Gastrocnemius medialis (tissue), 4 donors: ENCODE measurements around the gene HNRNPR. TPM values are rescaled to one million over a fixed set of nuclear protein-coding genes. Genes with fewer than 3 reads are reported as not detected.

Source experiments
- ATAC-seq, 2 donors: fragments of 150-250 bp; one replicate each; pipeline ENCODE4 v1.9.1; 2016
- DNase-seq, 2 donors: peaks; one replicate each; pipeline ENCODE4 v3.0.0-alpha.2; 2019
- H3K27ac ChIP-seq, 4 donors: fragments of 200-600 bp; sonication (generic); 1 replicate in 1 of 4; 2 replicates in 3 of 4; pipeline ENCODE4 v1.5.1; 2016 to 2018; ENCODE audit warnings: mild to moderate bottlenecking in 2 of 4, moderate library complexity in 1 of 4
- H3K27me3 ChIP-seq, 3 donors: fragments of 200-600 bp; sonication (generic) in 2 of 3; 1 replicate in 1 of 3; 2 replicates in 2 of 3; pipeline versions ENCODE4 v1.5.1 to v1.6.0; 2016 to 2019; ENCODE audit warnings: mild to moderate bottlenecking in 1 of 3, moderate library complexity in 1 of 3
- H3K36me3 ChIP-seq, 2 donors: fragments of 200-600 bp; sonication (generic) in 1 of 2; one replicate each; pipeline ENCODE4 v1.5.1; 2017 to 2018
- H3K4me1 ChIP-seq, 2 donors: fragments of 200-600 bp; sonication (generic) in 1 of 2; one replicate each; pipeline ENCODE4 v1.5.1; 2016 to 2017; ENCODE audit warnings: mild to moderate bottlenecking in 2 of 2
- H3K4me3 ChIP-seq, 4 donors: fragments of 200-600 bp; sonication (generic) in 3 of 4; 1 replicate in 1 of 4; 2 replicates in 3 of 4; pipeline ENCODE4 v1.5.1; 2016 to 2019; ENCODE audit warnings: mild to moderate bottlenecking in 2 of 4
- H3K9me3 ChIP-seq, 3 donors: fragments of 200-600 bp; sonication (generic) in 2 of 3; 1 replicate in 1 of 3; 2 replicates in 2 of 3; pipeline ENCODE4 v1.5.1; 2016 to 2019
- POLR2A ChIP-seq, 2 donors: fragments of 450-650 bp; IDR thresholded peaks; one replicate each; pipeline ENCODE4 v1.6.1; 2017; ENCODE audit warnings: antibody characterized with exemption in 2 of 2, mild to moderate bottlenecking in 2 of 2, moderate library complexity in 2 of 2
- in situ Hi-C, 4 donors: fragments of 200-750 bp; cut with MboI; loops; one replicate each; pipeline versions ENCODE4 v1.15.0 to v1.8.0; 2017; ENCODE audit warnings: low sequenced_read_pairs in 4 of 4
- intact Hi-C: fragments of 100-400 bp; cut with DNase I; formaldehyde crosslinking; loops from one replicate; pipeline ENCODE4 v1.15.1; 2023; ENCODE audit warnings: low total_unique reads
- total RNA-seq, 4 donors: library from RNA; depleted of rRNA; stranded (reverse); fragments of >200 nt; gene quantifications; one replicate each; pipeline versions ENCODE4 v1.1.0 to v1.2.3, GENCODE V29; 2016
- TF ChIP-seq, protein P1 (sequence below), 5 experiments: fragments of 450-650 bp in 3 of 5; fragments of 200-600 bp in 2 of 5; sonication (generic) in 2 of 5; IDR thresholded peaks in 4 of 5; conservative IDR thresholded peaks in 1 of 5; 1 replicate in 4 of 5; 2 replicates in 1 of 5; pipeline ENCODE4 v1.5.1; 2016 to 2019; ENCODE audit warnings: antibody characterized with exemption in 5 of 5, mild to moderate bottlenecking in 3 of 5, moderate library complexity in 3 of 5

The HNRNPR gene
- total RNA-seq, 4 donors from 2014 or later: 36.5 to 56.3 (median 44.5) TPM

DNA sequence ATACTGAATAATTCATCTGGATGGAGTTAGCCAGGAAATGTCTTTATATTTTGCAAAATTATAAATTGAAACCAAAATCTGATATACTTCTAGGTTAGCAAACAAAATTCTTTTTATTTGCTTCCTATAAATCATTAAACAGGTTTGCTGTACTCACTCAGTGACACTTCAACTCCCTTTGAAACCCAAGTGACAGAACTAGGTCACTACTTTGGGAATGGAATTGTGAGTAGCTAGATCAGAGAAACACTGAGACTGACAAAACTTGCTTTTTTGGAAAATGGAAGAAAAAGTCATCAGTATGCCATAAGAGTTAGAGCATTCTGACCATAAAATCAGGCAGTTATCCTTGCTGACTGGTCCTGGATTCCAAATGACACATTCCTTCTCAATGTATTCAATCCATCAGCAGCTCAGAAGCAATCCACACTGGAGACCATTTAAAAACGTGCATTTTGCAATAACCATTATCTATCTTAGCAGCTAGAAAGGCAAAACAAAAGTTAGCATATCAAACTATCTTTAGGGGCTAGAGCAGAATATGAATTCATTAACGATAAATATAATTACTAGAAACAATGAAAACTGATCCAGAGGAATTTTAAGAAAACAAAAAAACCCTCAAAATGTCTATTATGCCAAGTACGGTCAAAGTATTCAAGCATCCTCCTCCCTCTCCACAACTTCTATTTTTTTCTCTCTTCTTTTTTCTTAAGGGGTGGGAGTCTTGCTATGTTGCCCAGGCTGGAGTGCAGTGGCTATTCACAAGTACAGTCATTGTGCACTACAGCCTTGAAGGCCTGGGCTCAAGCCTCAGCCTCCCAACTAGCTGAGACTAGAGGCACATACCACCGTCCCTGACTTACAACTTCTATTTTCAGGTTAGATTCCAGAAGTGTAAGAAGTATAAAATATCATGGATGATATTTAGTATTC is 60.1 kb downstream of the HNRNPR start:
- Histone ChIP-seq H3K27me3 (no peaks in the 10 kb centered on the region), H3K4me3 (no peak overlapping the region), H3K9me3 (no peaks in the 10 kb centered on the region), H3K27ac (no peak overlapping the region), H3K36me3 (peaks cover 0 to 35% of the 10 kb centered on the region in 2 donors), H3K4me1 (peaks cover 3 to 4% of the 10 kb centered on the region in 2 donors)
- TF ChIP-seq POLR2A (IDR thresholded peaks at IDR 0.05): no peak
- TF ChIP-seq, protein P1, sequence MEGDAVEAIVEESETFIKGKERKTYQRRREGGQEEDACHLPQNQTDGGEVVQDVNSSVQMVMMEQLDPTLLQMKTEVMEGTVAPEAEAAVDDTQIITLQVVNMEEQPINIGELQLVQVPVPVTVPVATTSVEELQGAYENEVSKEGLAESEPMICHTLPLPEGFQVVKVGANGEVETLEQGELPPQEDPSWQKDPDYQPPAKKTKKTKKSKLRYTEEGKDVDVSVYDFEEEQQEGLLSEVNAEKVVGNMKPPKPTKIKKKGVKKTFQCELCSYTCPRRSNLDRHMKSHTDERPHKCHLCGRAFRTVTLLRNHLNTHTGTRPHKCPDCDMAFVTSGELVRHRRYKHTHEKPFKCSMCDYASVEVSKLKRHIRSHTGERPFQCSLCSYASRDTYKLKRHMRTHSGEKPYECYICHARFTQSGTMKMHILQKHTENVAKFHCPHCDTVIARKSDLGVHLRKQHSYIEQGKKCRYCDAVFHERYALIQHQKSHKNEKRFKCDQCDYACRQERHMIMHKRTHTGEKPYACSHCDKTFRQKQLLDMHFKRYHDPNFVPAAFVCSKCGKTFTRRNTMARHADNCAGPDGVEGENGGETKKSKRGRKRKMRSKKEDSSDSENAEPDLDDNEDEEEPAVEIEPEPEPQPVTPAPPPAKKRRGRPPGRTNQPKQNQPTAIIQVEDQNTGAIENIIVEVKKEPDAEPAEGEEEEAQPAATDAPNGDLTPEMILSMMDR (IDR thresholded peaks at IDR 0.05 in 4 of 5, conservative IDR thresholded peaks at IDR 0.05 in 1 of 5): no peak
- ATAC-seq (no peak), DNase-seq (no peak)
- in situ Hi-C loops: no loop called here
- intact Hi-C loops: no loop called here

DNA sequence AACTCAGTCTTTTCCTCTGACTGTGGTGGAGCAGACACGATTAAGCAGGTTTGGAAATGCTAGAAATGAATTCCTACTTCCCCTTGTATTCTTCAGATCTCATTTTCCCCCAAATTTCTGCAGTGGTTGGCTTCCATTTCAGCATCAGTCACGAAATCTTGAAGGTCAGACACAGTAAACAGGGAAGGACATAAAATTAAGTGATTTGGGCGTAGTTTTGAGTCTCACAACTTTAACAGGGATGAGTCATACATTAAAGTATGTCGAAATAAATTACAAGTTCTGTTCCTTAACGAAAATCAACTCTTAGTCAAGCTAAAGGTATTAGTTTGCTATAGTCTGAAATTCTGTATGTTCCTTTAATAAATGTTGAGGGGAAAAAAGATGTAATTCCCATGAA is 61.1 kb downstream of the HNRNPR start:
- in situ Hi-C loops (no loop called here), intact Hi-C loops (no loop called here)

DNA sequence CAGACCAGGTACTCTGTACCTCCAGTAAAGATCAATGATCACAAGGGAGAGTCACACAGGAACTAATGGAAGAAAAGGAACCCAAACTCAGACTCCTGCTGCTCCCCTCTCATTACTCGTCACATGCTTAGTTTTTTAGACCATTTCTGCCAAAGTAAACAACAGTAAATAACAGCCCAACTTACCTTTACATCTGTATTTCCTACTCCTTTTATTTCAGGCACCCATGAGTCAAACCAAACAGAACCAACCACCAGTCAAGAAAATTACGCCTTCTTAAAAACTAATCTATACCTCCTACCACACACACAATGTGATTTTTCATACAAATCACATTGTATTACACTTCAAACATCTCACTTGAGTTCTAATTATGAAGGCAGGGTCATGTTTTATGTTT is 65.4 kb downstream of the HNRNPR start:
- Histone ChIP-seq H3K36me3 (peaks cover 0 to 18% of the 10 kb centered on the region in 2 donors), H3K4me1 (no peaks in the 10 kb centered on the region), H3K27me3 (peaks cover 4 to 19% (median 5%) of the 10 kb centered on the region in 3 donors), H3K4me3 (no peak overlapping the region), H3K9me3 (no peaks in the 10 kb centered on the region), H3K27ac (no peak overlapping the region)
- intact Hi-C loops: no loop called here
- ATAC-seq (no peak), DNase-seq (no peak)
- in situ Hi-C loops: no loop called here
- no peak for TF ChIP-seq POLR2A (IDR thresholded peaks at IDR 0.05)

More for the DNA sequence above, 61.1 kb downstream of the HNRNPR start:
- H3K27me3 ChIP-seq: no peaks in the 10 kb centered on the region
- H3K4me3 ChIP-seq: no peak overlapping the region
- H3K9me3 ChIP-seq: no peaks in the 10 kb centered on the region
- peak in 1 of 2 donors; percentile 33 for ATAC-seq
- H3K36me3 ChIP-seq: peaks cover 0 to 29% of the 10 kb centered on the region in 2 donors
- no peak for TF ChIP-seq POLR2A (IDR thresholded peaks at IDR 0.05)
- TF ChIP-seq, protein P1 (IDR thresholded peaks at IDR 0.05 in 4 of 5, conservative IDR thresholded peaks at IDR 0.05 in 1 of 5): no peak
- no peak overlapping the region for H3K27ac ChIP-seq
- no peaks in the 10 kb centered on the region for H3K4me1 ChIP-seq
- DNase-seq: no peak

DNA sequence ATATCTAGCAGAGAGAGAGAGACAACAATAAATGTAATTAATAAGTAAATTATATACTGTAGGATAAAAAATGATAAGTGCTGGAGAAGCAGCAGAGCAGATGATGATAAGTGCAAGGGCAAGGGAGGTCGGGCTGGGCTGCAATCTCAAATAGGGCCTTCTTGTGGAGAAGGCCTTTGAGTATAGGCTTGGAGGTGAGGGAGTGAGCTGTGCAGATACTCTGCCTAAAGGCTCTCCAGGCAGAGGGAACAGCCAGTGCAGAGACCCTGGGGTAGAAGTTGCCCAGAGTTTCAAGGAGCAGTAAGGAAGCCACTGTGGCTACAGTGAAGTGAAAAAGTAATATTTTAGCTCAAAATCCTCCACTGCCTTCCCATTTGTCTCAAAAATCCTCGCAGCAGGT is 67.6 kb downstream of the HNRNPR start:
- Histone ChIP-seq H3K27me3 (peaks cover 4 to 23% (median 13%) of the 10 kb centered on the region in 3 donors), H3K4me1 (no peaks in the 10 kb centered on the region), H3K4me3 (no peak overlapping the region), H3K27ac (no peak overlapping the region), H3K36me3 (peaks cover 0 to under 1% of the 10 kb centered on the region in 2 donors), H3K9me3 (no peaks in the 10 kb centered on the region)
- in situ Hi-C loops: no loop called here
- no peak for ATAC-seq
- intact Hi-C loops: no loop called here
- no peak for DNase-seq
- TF ChIP-seq, protein P1 (IDR thresholded peaks at IDR 0.05 in 4 of 5, conservative IDR thresholded peaks at IDR 0.05 in 1 of 5): no peak
- TF ChIP-seq POLR2A (IDR thresholded peaks at IDR 0.05): no peak

DNA sequence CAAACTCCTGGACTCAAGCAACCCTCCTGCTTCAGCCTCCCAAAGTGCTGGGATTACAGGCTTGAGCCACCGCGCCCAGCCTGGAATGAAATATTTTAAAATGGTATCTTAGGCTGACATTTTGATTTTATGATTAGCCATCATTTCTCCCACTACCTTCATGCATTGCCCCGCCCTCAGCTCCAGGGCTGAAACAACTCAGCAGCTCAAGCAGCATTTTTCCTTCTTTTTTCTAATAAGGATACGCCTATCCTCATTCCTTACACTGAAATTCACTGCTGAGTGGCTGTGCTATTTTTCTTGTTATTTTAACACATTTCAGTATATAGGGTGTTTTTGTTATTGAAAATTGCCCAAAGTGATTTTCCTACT is 70.0 kb downstream of the HNRNPR start:
- TF ChIP-seq POLR2A (IDR thresholded peaks at IDR 0.05): no peak
- TF ChIP-seq, protein P1 (IDR thresholded peaks at IDR 0.05 in 4 of 5, conservative IDR thresholded peaks at IDR 0.05 in 1 of 5): no peak
- intact Hi-C loops (no loop called here), in situ Hi-C loops (no loop called here)
- Histone ChIP-seq H3K4me3 (no peak overlapping the region), H3K27ac (no peak overlapping the region), H3K9me3 (no peaks in the 10 kb centered on the region), H3K36me3 (no peaks in the 10 kb centered on the region), H3K27me3 (peaks cover 13 to 25% (median 23%) of the 10 kb centered on the region in 3 donors), H3K4me1 (no peaks in the 10 kb centered on the region)
- ATAC-seq: no peak
- DNase-seq: no peak
